Ectodermal cell (in vitro differentiated cells): ENCODE results near the gene SPINK1.
"Not testable (repeated sequence)": the region's sequence is repeated elsewhere in the genome, so short reads cannot be mapped to it uniquely, and the experiment has no call there.

ENCODE experiments used
- H3K27ac ChIP-seq: 2 replicates; pipeline ENCODE4 v1.7.0; 2013; ENCODE audit warnings: mild to moderate bottlenecking, low read depth, low read length; ENCODE audit not compliant: insufficient read depth, poor library complexity, severe bottlenecking
- H3K27me3 ChIP-seq: 2 replicates; pipeline ENCODE4 v1.7.0; 2013; ENCODE audit warnings: mild to moderate bottlenecking, low read length; ENCODE audit not compliant: insufficient read depth, control insufficient read depth, poor library complexity, severe bottlenecking
- H3K36me3 ChIP-seq: one replicate; pipeline ENCODE4 v1.7.0; 2013; ENCODE audit warnings: low read length; ENCODE audit not compliant: control insufficient read depth, insufficient read depth
- H3K4me1 ChIP-seq: one replicate; pipeline ENCODE4 v1.7.0; 2013; ENCODE audit warnings: low read length; ENCODE audit not compliant: control insufficient read depth, insufficient read depth
- H3K4me3 ChIP-seq: 2 replicates; pipeline ENCODE4 v1.7.0; 2013; ENCODE audit warnings: low read depth, low read length, control low read depth; ENCODE audit not compliant: insufficient read depth
- H3K9me3 ChIP-seq: 2 replicates; pipeline ENCODE4 v1.7.0; 2013; ENCODE audit warnings: mild to moderate bottlenecking, low read length, moderate library complexity; ENCODE audit not compliant: control insufficient read depth
- WGBS, 2 experiments: methylation state at CpG; one replicate each; pipeline ENCODE4 v1.1.7; 2013; ENCODE audit warnings: missing lambda C conversion rate in 2 of 2; 5-methylcytosine and 5-hydroxymethylcytosine counted together

The SPINK1 gene

DNA sequence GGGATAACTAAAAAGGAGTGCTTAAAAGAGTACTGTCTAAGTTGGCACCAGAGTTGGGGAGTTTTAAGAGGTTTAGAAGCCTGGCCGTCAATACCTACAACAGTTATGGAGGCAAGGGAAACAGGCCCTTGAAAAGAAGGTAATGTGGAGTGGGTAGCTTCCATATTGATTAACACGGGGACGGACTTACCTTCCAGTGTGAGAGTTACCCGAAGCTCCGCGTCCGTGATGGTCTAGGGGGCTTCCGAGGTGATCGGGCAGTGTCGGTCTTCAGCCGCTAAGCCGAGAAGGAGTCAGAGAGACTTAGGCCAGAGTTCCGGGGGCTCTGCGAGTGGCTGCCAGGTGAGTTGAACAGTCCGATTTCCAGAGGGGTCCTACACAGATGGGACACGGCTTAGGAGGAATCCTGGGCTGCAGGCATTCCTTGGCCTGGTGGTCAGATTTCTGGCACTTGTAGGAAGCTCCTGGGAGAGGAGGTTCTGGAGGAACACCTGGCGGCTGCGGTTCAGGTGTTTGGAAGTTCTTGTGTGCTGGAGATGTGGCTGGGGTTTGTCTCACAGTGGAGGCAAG lies 40.6 kb upstream of the SPINK1 start:
- H3K4me3 ChIP-seq: not testable (repeated sequence)

DNA sequence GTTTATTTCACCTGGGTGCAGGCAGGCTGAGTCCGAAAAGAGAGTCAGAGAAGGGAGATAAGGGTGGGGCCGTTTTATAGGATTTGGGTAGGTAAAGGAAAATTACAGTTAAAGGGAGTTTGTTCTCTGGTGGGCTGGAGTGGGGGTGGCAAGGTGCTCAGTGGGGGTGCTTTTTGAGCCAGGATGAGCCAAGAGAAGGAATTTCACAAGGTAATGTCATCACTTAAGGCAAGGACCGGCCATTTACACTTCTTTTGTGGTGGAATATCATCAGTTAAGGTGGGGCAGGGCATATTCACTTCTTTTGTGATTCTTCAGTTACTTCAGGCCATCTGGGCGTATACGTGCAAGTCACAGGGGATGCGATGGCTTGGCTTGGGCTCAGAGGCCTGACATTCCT lies 38.4 kb upstream of the SPINK1 start:
- H3K27ac ChIP-seq, H3K36me3 ChIP-seq, H3K4me3 ChIP-seq, H3K9me3 ChIP-seq, H3K4me1 ChIP-seq: not testable (repeated sequence)
- H3K27me3 ChIP-seq: peaks cover 24% of the 10 kb centered on the region
- 18 to 31% methylated on average over 2 to 4 of the region's 6 CpGs for WGBS, 2 experiments

More for the DNA sequence above, 40.6 kb upstream of the SPINK1 start:
- 8% methylated on average over 16 of the region's 18 CpGs for WGBS, 2 experiments
- not testable (repeated sequence) for H3K27ac ChIP-seq, H3K36me3 ChIP-seq, H3K9me3 ChIP-seq
- peaks cover 24% of the 10 kb centered on the region for H3K27me3 ChIP-seq
- H3K4me1 ChIP-seq: peaks cover 14% of the 10 kb centered on the region

DNA sequence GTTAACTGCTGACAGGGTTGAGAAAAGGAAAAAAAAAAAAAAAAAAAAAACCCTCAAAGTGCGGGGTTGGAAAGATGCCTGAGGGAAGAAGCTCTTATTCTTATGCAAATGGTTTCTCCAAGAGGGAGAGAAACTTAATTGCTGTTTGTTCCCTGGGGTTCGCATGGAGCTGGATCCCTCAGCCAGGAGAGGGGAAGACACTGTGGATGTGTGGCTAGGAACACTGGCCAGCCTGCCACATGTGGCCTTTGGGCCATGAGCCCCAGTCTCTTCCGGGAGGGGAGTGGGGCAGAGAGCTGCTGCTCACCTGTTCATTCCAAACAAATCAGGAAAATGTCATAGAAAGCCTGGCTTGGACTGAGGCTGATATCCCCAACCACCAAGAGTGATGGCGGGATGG lies 37.6 kb upstream of the SPINK1 start:
- Histone ChIP-seq H3K27me3 (peaks cover 24% of the 10 kb centered on the region), H3K4me3 (no peak overlapping the region), H3K4me1 (peaks cover 4% of the 10 kb centered on the region), H3K27ac (peak overlapping the region; percentile 27), H3K36me3 (no peaks in the 10 kb centered on the region), H3K9me3 (no peaks in the 10 kb centered on the region)
- WGBS, 2 experiments: 10 to 11% methylated on average over 4 of the region's 4 CpGs

DNA sequence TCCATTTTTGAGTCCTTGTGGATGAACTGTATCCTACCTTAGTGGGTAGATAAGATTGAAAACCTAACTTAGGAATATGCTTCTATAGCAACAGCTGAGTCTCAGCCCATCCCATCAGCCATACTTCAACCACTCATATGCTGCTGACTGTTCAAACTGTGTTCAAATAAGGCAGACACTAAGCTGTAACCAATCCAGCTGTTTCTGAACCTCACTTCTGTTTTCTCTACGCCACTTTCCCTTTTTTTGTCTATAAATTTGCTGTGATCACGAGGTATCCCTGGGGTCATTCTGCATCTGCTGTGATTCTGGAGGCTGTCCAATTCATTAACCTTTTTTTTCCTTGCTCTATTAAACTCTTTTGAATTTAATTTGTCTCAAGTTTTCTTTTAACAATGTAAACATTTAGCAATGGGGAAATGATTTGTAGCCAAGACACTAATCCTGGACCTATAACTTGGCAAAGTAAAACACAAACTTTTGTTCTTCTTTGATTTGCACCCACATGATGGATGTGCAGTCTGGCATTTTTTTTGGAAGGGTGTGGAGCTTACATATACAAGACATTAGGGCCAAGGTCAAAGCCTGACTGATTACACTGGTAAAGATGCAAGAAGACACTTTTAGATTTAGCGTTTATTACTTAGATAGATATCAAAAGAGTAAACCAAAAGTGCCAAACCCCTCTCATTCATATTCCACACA lies 32.1 kb upstream of the SPINK1 start:
- H3K27me3 ChIP-seq: no peaks in the 10 kb centered on the region
- no peak overlapping the region for H3K4me3 ChIP-seq
- no peak overlapping the region for H3K27ac ChIP-seq
- 97% methylated on average over 3 of the region's 3 CpGs for WGBS, 2 experiments
- H3K9me3 ChIP-seq: no peaks in the 10 kb centered on the region
- H3K36me3 ChIP-seq: no peaks in the 10 kb centered on the region
- H3K4me1 ChIP-seq: no peaks in the 10 kb centered on the region

DNA sequence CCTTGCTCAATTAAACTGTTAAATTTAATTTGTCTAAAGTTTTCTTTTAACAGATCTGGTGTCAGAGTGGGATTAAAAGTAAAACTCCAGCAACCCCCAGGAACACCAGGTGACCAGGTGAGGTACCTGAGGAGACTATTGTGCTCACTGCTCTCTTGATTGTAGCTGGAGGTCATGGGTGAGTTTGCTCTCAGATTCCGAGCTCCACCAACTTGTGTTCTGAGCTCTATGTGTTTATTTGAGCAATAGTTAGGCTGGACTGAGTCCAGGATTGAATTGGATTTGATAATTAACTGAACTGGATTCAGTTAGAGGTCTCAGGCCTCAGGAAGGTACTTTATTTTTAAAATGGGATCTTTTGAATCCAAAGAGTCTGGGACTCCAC lies 29.2 kb upstream of the SPINK1 start:
- Histone ChIP-seq H3K4me3 (no peak overlapping the region), H3K4me1 (no peaks in the 10 kb centered on the region), H3K27me3 (no peaks in the 10 kb centered on the region), H3K27ac (no peak overlapping the region), H3K36me3 (no peaks in the 10 kb centered on the region), H3K9me3 (no peaks in the 10 kb centered on the region)
- 94 to 97% methylated on average over 1 of the region's 1 CpG for WGBS, 2 experiments

DNA sequence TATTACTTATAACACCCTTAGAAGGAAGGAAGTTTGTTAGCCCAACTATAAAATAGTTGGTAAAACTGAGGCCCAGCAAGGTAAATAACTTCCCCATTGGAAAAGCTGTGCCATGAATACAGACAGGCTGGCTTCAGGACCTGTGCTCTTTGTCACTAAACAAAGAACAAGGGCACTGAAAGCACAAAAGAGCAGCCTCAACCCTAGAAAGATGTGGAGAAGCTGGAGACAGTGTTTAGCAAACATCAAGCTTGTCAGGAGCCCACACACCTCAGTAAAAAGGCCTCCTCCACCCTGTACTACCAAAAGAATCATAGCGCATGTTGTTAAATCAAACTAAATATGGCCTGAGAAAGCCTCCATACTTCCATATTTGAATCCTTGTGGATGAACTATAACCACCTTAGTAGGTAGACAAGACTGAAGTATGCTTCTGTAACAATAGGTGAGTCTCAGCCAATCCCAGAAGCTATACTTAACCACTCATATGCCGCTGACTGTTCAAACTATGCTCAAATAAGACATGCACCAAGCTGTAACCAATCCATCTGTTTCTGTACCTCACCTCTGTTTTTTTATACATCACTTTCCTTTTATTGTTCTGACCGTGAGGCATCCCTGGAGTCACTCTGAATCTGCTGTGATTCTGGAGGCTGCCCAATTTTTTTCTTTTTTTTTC lies 28.6 kb upstream of the SPINK1 start:
- H3K27ac ChIP-seq: no peak overlapping the region
- WGBS, 2 experiments: 95 to 96% methylated on average over 3 of the region's 3 CpGs

DNA sequence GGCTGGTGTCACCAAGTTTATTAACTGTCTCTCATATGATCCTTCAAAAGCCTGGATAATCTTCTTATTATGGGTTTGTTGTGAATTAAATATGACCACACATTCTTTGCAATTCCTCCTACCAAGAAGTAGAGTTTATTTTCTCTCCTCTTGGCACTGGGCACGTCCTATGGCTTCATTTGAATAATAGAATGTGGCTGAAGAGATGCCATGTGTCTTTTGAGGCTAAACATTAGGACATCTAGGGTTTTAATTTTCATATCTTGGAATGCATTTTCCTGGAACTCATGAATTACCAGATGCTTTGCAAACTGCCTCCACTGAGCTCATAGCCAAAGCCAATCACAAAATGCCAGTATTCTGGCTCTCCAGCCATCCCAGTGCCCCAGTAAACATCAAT lies 27.1 kb upstream of the SPINK1 start:
- Histone ChIP-seq H3K4me1 (no peaks in the 10 kb centered on the region), H3K36me3 (no peaks in the 10 kb centered on the region), H3K9me3 (no peaks in the 10 kb centered on the region), H3K27ac (no peak overlapping the region), H3K27me3 (no peaks in the 10 kb centered on the region), H3K4me3 (no peak overlapping the region)
- 80% methylated on average over 1 of the region's 1 CpG for WGBS, 2 experiments

More for the DNA sequence above, 28.6 kb upstream of the SPINK1 start:
- H3K9me3 ChIP-seq: no peaks in the 10 kb centered on the region
- no peaks in the 10 kb centered on the region for H3K36me3 ChIP-seq
- no peak overlapping the region for H3K4me3 ChIP-seq
- H3K27me3 ChIP-seq: no peaks in the 10 kb centered on the region
- H3K4me1 ChIP-seq: no peaks in the 10 kb centered on the region

DNA sequence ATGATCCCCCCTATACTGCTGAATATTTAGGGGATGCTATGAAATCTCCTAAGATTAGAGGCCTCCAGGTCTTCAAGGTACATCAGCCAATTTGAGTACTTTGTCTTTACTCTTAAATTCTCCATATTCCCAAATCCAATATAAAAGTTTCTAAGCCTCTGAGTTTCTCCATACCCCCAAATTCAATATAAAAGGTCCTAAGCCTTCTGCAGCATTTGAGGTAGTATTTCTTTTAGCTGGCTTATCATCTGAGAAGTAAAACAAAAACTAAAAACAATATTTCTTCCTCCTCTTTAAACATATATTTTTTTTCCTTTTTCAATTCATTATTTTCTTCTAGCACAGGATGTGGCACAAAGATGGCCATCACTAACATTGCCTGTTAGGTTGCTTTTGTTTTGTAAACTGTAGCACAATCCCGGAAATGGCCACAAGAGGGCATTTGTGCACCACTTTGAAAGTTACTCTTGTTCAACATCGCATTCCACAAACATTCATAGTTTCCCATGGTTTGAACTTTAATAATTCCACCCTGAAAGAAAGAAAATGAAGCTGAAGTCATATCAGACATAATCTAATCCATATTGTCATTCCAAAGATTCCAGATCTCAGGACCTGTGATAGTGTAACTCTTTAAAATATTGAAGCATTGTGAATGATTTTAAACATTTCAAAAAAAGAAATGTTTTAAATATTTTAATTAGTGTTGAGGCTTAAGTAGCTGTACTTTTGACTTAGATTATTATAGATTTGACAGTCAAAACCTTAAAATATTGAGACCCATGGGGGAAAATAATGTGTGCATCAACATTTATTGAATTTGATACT lies 26.0 kb upstream of the SPINK1 start:
- no peaks in the 10 kb centered on the region for H3K36me3 ChIP-seq
- H3K4me1 ChIP-seq: no peaks in the 10 kb centered on the region
- no peak overlapping the region for H3K4me3 ChIP-seq
- no peaks in the 10 kb centered on the region for H3K9me3 ChIP-seq
- H3K27me3 ChIP-seq: no peaks in the 10 kb centered on the region
- no peak overlapping the region for H3K27ac ChIP-seq
- 7 to 12% methylated on average over 2 of the region's 2 CpGs for WGBS, 2 experiments

DNA sequence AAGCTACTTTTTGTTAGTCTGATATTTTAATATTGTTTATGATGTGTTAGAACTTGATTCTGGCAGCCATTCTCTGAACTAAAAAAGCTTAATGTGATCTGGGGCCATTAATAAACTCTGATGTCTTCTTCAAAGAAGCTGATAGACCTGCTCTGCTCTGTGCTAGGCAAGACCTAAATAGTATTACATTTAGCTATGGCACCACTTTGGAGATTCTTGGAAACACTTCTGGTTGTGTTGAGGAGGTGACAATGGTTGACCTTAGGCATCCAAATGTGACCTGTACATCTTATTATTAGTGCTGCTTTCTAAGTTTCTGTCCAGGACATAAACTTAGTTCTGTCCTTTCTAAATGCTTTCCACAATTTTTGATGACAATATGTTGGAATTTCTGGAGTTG lies 25.3 kb upstream of the SPINK1 start:
- no peaks in the 10 kb centered on the region for H3K9me3 ChIP-seq
- no peak overlapping the region for H3K4me3 ChIP-seq
- H3K27me3 ChIP-seq: no peaks in the 10 kb centered on the region
- H3K4me1 ChIP-seq: no peaks in the 10 kb centered on the region
- H3K36me3 ChIP-seq: no peaks in the 10 kb centered on the region
- no peak overlapping the region for H3K27ac ChIP-seq

DNA sequence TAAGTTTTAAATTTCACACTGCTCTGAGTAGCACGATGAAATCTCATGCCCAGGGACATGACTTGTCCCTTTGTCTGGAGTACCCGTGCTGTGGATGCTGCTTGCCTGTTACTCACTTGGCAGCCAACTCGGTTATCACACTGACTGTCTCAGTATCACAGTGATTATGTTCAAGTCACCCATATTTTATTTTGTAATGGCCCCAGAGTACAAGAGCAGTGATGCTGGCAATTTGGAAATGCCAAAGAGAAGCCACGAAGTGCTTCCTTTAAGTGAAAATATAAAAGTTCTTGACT lies 24.3 kb upstream of the SPINK1 start:
- WGBS, 2 experiments: 64 to 67% methylated on average over 4 of the region's 4 CpGs
- Histone ChIP-seq H3K4me1 (no peaks in the 10 kb centered on the region), H3K27ac (no peak overlapping the region), H3K27me3 (no peaks in the 10 kb centered on the region), H3K36me3 (no peaks in the 10 kb centered on the region), H3K9me3 (no peaks in the 10 kb centered on the region), H3K4me3 (no peak overlapping the region)
